CD4-positive, alpha-beta T cell treated with Interferon gamma for 1 hour (primary cell): ENCODE measurements around the gene CDH18.

Experiments used
- DNase-seq: peaks from one replicate; pipeline ENCODE4 v3.0.0-alpha.2; 2020

The CDH18 gene

DNA sequence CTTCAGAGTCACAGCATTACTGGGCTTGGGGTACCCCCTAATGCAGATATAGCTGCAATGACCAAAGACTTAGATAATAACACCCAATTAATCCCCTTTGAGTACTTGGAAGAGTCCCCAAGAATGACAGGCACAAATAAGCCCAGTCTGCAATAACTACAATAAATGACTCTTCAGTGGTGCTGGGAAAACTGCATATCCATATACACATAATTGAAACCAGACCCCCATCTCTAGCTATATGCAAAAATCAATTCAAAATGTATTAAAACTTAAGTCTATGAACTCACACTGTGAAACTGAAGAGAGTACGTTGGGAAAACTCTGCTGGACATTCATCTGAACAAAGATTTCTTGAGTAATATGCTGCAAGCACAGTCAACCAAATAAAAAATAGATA is 422.5 kb downstream of the CDH18 start:
- no peak for DNase-seq

DNA sequence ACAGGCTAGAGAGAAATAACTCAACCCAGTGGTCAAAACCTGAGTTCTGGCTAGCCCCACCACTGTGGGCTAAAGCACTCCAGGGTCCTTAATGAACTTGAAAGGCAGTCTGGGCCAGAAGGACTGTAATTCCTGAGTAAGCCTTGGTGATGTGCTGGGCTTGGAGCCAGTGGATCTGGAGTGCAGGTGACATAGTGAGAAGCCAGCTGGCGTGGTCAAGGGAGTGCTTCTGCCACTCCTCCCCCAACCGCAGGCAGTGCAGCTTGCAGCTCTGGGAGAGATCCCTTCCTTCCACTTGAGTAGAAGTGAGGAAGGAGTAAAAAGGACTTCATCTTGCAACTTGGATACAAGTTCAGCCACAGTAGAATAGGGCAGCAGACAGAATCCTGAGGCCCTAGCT is 424.0 kb downstream of the CDH18 start:
- no peak for DNase-seq

DNA sequence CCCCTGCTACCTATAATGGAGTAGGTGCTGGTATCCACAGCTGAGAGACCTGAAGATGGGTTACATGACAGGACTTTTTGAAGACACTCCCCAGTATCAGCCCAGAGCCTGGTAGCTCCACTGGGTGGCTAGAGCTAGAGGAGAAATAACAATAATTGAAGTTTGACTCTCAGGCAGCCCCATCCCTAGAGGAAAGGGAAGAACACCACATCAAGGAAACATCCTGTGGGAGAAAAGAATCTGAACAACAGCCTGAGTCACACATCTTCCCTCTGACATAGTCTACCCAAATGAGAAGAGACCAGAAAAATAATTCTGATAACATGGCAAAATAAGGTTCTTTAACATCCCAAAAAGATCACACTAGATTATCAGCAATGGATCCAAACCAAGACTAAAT is 432.1 kb downstream of the CDH18 start:
- DNase-seq: no peak

DNA sequence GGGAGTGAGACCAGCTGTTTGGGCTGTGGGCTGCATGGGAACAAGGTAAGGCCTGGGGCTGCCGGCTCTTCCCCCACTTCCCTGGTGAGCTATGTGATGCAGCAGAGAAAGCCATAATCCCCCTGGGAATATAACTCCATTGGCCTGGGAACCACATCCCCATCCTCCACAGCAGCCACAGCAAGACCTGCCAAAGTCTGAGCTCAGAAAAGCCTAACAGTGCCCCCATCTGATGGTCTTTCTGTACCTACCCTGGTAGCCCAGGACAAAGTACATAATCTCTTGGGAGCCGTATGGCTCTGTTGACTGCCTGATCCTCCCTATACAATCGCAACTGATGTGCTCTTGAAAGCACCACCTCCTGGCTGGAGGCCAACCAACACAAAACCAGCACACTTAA is 432.6 kb downstream of the CDH18 start:
- no peak for DNase-seq

DNA sequence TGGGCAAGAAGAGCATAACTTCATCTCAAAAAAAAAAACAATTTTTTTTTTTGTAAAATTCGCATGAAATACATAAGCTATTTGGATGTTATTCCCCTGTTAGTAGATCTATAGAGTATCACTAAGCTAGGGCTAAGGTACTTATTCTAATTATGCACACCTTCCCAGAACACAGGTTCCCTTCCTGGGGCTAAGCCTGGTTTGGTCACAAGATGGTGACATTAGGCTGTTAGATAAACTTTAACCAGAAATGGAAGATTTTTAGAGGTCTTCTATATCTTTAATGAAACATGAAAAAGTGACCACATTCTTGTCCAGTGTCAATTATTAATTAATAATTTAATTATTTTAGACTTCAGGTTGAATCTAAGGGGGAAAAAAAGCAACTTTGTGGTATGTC is 433.5 kb downstream of the CDH18 start:
- DNase-seq: no peak

DNA sequence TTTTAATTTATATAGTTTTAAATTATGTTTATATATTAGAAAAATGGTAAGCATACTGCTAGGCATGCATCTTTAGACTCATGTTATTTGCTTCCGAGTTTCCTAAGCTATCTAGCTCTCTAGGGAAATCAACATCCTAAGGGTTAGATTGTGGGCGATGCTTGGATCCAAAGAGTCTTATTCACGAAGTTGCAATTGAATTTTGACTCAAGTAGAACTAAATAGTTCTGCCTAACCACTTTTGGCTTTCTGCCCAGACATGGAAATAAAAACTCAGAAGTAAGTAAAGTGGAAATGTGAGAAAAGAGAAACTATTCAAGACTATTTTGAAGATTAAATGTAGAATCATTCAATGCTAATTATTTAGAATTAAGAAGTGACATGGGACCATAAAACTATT is 440.4 kb downstream of the CDH18 start:
- DNase-seq: no peak

DNA sequence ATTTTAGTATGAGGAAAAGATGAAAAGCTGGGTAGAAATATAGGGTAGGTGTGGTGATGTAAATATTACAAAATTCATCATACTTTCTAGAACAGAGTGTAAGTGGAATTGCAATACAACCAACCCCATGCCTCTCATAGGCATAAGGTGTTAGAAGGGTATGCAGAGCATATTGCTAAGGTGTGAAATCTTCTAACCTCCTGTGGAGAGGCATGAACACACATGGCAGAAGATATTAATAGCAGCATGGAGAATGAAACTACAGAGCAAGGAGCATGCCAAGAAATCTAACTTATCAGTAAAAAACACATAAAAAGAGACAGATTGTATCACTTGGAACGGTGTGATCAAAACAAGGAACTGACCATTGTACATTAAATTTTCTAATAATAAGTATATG is 441.5 kb downstream of the CDH18 start:
- DNase-seq: no peak

DNA sequence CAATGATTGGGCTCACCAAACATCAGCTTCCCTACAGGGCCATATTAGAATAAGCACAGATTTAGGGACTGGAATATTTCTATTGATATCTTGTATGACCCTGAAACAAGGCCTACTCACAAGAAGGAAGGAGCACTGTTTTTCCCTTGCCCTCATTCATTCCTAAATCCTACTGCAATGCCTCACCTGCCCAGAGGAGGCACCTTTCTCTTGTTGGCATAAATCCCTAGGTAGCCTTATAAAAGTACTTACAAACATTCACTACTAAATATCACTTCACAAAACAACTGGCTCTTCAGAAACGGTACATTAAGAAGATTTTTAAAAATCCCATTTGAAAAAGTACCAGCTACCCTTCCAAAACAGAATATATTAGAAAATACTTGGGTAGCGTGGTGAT is 449.4 kb downstream of the CDH18 start:
- no peak for DNase-seq

DNA sequence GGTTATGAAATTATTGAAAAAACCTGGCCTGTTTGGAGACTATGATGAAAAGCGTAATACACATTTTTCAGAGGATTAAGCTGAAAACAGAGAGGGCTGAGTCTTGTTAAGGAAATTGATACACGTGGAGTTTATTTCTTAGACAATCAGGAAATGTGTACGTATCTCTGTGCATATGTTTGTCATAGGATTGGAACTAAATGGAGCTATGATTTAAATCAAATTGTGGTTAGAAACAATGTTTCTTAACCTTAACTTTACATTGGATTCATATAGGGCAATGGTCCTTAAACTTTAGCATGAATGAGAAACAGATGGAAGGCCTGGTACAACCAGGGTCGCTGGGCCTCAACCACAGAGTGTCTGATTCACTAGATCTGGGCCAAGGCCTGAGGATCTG is 451.6 kb downstream of the CDH18 start:
- DNase-seq: no peak

DNA sequence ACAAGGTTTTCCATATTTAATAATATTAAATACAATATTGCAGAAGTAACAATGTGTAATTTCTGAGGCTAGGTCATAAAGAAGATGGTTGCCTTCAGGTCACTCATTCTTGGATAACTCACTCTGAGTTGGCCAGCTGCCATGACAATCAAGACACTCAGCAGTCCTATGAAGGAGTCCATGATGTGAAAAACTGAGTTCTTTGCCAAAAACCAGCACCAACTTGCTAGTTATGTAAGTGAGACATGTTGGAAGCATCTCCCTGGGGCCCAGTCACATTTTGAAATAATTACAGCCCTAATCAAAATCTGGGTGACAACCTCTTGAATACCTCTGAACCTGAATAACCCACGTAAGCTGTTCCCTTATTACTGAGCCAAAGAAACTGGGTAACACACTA is 453.2 kb downstream of the CDH18 start:
- DNase-seq: no peak

DNA sequence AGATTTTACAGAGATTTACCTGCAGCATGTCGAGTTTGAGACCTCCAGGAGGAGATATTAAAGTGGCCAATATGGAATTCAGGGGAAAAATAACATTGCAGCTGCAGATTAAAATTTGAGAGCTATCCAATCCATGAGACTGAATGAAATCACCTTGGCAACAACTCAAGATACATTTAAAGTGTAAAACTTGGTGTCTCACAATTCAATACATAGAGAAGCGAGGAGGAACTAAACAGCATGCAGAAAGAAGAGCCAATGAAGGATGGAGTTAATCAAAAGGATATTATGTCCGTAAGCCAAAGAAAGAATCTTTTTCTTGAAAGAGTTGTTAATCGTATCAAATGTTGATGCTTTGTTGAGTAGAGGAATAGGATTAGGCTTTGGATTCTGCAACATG is 455.1 kb downstream of the CDH18 start:
- no peak for DNase-seq

DNA sequence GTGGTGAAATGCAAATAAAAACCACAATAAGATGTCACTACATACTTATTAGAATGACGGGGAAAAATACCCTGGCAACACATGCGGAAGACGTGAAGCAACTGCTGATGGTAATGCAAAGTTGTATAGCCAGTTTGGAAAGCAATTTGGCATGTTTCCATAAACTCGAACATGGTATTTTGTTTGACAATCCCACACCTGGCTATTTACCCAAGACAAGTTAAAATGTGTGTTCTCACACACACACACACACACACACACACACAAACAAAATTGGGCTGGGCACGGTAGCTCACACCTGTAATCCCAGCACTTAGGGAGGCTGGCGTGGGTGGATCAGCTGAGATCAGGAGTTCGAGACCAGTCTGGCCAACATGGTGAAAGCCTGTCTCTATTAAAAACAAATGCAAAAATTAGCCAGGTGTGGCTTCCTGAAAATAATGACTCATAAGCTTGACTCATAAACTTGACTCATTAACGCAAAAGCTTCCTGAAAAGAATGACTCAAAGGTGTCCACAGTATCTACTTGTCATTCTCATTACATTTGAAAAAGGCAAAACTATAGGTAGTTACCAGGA is 456.5 kb downstream of the CDH18 start:
- DNase-seq: no peak

DNA sequence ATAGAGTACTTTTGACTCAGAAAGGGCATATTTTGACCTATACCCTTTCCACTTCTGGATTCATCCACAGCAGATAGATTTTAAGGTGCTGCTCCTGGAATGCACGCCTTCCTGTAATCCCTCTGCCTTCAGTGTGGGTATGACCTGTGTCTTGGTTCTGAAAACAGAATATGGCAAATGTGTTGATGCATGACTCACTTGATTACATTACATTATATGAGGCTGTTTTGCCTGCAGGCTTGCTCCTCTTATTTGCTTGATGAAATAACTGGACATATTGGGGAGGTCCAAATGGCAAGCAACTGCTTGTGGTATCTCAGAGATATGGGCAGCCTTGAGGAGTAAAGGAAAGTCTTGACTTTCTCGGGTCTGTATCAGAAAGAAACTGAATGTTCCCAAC is 468.6 kb downstream of the CDH18 start:
- no peak for DNase-seq

DNA sequence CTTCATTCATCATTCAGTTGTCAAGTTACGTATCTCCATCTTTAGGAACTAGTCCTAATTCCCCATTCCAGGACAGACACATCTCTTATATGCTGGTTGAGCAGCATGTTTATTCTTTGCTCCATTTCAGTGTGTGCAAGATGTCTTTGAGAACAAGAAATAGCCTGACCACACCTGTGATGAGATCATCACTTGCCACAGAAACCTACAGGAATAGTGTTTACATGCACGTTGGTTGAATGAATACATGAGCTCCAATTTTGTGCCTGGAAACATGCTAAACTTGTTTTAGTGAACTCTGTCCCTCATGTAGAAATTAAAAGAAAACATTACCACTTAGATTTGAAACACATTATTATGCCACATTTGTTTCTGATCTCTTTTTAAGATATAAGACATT is 489.1 kb downstream of the CDH18 start:
- DNase-seq: no peak

DNA sequence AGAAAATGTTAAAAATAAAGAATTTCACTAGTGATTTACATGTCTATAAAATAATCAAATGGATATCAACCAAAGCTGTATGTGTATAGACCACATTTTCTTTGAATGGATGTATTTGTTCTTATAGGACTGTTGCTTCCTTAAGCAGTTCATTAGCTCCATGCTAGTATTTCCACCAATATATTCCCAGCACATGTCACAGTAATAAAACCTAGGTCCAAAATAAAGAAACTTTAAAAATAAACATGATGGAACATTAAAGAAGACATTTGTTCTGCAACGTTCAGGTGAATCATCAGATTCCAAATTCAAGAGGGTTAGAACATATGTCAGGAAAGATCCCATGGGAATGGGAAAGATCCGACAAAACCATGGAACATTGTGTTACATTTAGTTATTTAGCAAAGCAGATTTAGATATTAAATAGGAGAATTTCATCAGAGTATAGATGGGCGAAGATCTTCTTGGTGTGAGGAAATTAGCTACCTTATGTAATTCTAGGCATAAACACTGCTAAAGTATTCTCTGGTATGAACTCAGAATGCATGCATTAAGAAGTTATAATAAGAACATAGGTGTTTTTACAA is 490.7 kb downstream of the CDH18 start:
- no peak for DNase-seq

DNA sequence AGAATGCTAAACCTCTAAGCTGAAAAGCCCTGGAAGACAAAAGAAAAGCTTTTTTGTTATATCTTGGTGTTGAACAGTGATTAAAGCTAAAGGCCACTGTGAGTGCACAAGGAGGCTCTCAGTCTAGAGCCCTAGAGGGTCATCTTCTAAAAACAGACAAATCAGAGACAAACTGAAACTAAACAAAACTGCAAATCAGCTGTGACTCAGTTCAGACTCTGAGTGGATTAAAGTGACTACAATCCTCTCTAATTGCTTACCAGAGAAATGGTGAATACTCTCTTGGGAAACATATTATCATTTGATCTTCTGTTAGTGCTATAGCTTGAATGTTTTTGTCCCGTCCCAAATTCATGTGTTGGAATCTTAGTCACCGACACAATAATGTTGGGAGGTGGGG is 491.9 kb downstream of the CDH18 start:
- DNase-seq: no peak

DNA sequence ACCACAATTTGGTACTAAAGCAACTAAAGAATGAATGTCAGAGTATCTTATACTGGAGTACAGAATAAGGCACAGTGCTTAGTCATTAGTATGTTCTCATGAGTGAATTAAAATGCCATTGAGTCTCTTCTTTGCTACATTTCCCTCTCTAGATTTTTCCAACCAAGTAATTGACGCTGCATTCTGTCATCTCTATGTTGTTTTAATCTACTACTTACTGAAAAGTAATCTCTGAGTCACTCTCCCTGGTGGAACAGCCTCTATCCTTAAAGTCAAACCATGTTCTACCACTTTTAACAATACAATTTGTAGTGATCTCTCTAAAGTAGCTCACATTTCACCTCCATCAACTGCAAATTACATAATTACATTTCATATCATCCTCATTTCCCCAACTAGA is 495.1 kb downstream of the CDH18 start:
- no peak for DNase-seq

DNA sequence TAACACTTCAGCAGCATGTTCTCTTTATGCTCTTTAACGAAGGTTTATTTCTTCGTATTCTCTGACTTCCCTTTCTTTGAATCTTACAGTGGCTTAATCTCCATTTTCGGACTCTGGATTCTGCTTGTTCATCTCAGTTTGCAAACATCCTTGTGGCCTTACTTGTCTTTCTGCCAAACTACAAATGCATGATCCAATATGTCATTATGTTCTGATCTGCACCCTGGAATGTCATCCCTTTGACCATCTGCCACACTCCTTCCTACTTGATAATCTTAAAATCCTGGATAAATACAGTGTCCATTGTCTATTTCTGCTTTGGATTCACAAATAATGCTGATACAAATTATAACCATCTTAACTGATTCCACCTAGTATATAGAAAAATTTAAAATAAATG is 499.2 kb downstream of the CDH18 start:
- no peak for DNase-seq

DNA sequence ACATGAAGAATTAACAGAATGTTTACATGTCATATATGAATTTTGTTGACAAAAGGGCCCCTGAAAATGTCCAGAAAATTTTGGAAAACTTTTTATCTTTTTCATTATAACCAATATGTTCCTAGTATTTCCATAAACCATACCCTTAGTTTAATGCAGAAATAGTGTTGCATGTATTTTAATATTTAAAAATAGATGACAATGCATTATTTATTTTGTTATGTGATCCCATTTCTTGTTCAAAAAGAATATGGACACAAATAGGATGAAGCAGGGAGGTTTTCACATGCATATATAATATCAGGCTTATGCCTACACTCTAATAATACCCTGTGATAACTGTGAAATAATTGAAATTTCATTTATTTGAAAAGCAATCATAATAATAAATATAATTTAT is 500.5 kb downstream of the CDH18 start:
- no peak for DNase-seq

DNA sequence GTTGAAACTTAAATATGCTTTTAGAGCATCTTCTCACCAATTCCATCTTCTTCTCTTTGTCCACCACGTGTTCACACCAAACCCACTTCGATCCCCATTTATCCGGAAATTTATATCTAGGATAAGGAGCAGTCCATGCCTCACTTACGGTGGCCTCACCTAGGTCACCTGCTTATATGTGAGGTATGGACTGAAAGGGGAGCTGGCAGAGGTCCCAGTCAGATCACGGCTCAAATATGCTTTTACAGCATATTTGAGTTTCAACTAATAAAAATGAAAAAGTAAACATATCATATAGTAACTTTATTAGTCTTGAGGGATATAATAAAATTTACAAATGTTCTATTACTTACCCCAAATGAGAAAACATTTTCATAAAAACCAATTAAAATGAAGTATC is 508.4 kb downstream of the CDH18 start:
- DNase-seq: no peak

DNA sequence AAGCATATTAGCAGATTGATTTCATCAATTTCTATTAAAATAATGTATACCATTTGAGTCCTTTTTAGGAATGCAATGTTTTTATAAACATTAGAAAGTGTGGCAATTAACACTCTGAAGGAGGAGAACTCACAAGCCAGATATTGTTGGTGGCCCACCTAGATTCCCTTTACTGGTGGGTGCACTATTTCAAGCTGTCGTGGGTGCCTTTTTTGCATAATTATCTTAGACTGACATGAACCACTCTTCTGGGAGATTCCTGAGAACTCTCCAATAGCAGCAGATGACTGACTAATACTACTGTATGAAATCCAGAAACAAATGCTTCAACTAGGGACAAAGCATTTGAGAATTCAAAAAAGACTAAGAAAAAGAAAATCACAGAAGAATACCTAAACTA is 526.0 kb downstream of the CDH18 start:
- DNase-seq: no peak

DNA sequence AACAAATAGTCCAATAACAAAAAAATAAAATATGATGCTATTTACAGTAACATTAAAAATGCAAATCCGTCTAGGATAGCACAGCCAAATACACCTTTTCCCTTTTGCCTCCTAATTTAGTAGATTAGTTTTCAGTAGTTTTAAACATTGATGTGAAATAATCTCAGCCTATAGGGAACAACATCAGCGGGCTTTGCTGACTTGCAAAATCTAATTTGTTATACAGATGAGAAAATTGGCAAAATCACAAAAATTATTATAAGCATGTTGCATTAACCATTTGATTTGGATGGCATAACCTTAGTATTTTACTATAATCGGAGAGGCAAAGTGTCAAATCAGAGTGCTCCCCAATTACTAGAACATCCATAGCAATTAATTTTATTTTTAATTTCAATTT is 563.5 kb downstream of the CDH18 start:
- no peak for DNase-seq
